ENCODE results near the gene HDAC1. TPM values are rescaled to one million over a fixed set of nuclear protein-coding genes. Genes with fewer than 3 reads are reported as not detected.

HDAC1 gene
- total and polyA plus RNA-seq, 2 of the 13 experiments (the other 11 are each of a cell fraction or from before 2014, with no cell fraction given), result 93.5 to 189 TPM

- TF ChIP-seq ZNF580 (CRISPR knock-in tag; IDR thresholded peaks at IDR 0.05; ENCODE audit: borderline replicate concordance, low read depth) (0 out of 2 replicates have a peak, but pooled peaks have one; percentile 23), SNAI1 (CRISPR knock-in tag; IDR thresholded peaks at IDR 0.05; ENCODE audit: borderline replicate concordance) (no peak), ZNF264 (CRISPR knock-in tag; IDR thresholded peaks at IDR 0.05) (no peak), ETV5 (CRISPR knock-in tag; IDR thresholded peaks at IDR 0.05; ENCODE audit: borderline replicate concordance) (peak; percentile 30; the same call in 1 of the 2 replicates), MAFF (IDR thresholded peaks at IDR 0.05; ENCODE audit: low read depth, low read length) (no peak), ZNF30 (CRISPR knock-in tag; IDR thresholded peaks at IDR 0.05) (no peak), GATAD1 (CRISPR knock-in tag; IDR thresholded peaks at IDR 0.05) (no peak), TCF12 (IDR thresholded peaks at IDR 0.05) (no peak), TCF12 (CRISPR knock-in tag; IDR thresholded peaks at IDR 0.05) (no peak), JUN (CRISPR knock-in tag; IDR thresholded peaks at IDR 0.05) (no peak), POGK (CRISPR knock-in tag; conservative IDR thresholded peaks at IDR 0.05) (0 out of 2 replicates have a peak, but pooled peaks have one; percentile 21), ONECUT2 (CRISPR knock-in tag; IDR thresholded peaks at IDR 0.05) (no peak), RARG (CRISPR knock-in tag; IDR thresholded peaks at IDR 0.05; ENCODE audit: low read depth) (no peak), ZGPAT (CRISPR knock-in tag; IDR thresholded peaks at IDR 0.05) (peak; percentile 58; the same call in 1 of the 2 replicates)
- TF ChIP-seq, protein P1, sequence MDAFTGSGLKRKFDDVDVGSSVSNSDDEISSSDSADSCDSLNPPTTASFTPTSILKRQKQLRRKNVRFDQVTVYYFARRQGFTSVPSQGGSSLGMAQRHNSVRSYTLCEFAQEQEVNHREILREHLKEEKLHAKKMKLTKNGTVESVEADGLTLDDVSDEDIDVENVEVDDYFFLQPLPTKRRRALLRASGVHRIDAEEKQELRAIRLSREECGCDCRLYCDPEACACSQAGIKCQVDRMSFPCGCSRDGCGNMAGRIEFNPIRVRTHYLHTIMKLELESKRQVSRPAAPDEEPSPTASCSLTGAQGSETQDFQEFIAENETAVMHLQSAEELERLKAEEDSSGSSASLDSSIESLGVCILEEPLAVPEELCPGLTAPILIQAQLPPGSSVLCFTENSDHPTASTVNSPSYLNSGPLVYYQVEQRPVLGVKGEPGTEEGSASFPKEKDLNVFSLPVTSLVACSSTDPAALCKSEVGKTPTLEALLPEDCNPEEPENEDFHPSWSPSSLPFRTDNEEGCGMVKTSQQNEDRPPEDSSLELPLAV (CRISPR knock-in tag; conservative IDR thresholded peaks at IDR 0.05; ENCODE audit: low read depth), result no peak
- TF ChIP-seq, protein P2, sequence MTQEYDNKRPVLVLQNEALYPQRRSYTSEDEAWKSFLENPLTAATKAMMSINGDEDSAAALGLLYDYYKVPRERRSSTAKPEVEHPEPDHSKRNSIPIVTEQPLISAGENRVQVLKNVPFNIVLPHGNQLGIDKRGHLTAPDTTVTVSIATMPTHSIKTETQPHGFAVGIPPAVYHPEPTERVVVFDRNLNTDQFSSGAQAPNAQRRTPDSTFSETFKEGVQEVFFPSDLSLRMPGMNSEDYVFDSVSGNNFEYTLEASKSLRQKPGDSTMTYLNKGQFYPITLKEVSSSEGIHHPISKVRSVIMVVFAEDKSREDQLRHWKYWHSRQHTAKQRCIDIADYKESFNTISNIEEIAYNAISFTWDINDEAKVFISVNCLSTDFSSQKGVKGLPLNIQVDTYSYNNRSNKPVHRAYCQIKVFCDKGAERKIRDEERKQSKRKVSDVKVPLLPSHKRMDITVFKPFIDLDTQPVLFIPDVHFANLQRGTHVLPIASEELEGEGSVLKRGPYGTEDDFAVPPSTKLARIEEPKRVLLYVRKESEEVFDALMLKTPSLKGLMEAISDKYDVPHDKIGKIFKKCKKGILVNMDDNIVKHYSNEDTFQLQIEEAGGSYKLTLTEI (CRISPR knock-in tag; conservative IDR thresholded peaks at IDR 0.05), result no peak
- TF ChIP-seq, protein P3, sequence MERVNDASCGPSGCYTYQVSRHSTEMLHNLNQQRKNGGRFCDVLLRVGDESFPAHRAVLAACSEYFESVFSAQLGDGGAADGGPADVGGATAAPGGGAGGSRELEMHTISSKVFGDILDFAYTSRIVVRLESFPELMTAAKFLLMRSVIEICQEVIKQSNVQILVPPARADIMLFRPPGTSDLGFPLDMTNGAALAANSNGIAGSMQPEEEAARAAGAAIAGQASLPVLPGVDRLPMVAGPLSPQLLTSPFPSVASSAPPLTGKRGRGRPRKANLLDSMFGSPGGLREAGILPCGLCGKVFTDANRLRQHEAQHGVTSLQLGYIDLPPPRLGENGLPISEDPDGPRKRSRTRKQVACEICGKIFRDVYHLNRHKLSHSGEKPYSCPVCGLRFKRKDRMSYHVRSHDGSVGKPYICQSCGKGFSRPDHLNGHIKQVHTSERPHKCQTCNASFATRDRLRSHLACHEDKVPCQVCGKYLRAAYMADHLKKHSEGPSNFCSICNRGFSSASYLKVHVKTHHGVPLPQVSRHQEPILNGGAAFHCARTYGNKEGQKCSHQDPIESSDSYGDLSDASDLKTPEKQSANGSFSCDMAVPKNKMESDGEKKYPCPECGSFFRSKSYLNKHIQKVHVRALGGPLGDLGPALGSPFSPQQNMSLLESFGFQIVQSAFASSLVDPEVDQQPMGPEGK (CRISPR knock-in tag; IDR thresholded peaks at IDR 0.05), result peak; percentile 89
- TF ChIP-seq, protein P4, sequence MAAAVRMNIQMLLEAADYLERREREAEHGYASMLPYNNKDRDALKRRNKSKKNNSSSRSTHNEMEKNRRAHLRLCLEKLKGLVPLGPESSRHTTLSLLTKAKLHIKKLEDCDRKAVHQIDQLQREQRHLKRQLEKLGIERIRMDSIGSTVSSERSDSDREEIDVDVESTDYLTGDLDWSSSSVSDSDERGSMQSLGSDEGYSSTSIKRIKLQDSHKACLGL (CRISPR knock-in tag; IDR thresholded peaks at IDR 0.05), result 0 out of 2 replicates have a peak, but pooled peaks have one; percentile 40
Measured at GRCh38 chr1:32334864-32335534, 43.1 kb downstream of the HDAC1 start (continued).

Measured in HepG2 (cell line).